GM21390 (cell line): ENCODE data around the gene GAA.

Source experiments
- ATAC-seq: cut with Tn5 transposase; IDR thresholded peaks from one replicate; pipeline ENCODE4 v1.9.1; 2021; ENCODE audit not compliant: unreplicated experiment

Gene GAA

DNA sequence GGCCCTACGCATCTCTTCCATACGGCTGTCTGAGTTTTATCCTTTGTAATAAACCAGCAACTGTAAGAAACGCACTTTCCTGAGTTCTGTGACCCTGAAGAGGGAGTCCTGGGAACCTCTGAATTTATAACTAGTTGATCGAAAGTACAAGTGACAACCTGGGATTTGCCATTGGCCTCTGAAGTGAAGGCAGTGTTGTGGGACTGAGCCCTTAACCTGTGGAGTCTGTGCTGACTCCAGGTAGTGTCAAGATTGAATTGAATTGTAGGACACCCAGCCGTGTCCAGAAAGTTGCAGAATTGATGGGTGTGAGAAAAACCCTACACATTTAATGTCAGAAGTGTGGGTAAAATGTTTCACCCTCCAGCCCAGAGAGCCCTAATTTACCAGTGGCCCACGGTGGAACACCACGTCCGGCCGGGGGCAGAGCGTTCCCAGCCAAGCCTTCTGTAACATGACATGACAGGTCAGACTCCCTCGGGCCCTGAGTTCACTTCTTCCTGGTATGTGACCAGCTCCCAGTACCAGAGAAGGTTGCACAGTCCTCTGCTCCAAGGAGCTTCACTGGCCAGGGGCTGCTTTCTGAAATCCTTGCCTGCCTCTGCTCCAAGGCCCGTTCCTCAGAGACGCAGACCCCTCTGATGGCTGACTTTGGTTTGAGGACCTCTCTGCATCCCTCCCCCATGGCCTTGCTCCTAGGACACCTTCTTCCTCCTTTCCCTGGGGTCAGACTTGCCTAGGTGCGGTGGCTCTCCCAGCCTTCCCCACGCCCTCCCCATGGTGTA lies 1.5 kb downstream of the GAA start:
- ATAC-seq, result no peak

DNA sequence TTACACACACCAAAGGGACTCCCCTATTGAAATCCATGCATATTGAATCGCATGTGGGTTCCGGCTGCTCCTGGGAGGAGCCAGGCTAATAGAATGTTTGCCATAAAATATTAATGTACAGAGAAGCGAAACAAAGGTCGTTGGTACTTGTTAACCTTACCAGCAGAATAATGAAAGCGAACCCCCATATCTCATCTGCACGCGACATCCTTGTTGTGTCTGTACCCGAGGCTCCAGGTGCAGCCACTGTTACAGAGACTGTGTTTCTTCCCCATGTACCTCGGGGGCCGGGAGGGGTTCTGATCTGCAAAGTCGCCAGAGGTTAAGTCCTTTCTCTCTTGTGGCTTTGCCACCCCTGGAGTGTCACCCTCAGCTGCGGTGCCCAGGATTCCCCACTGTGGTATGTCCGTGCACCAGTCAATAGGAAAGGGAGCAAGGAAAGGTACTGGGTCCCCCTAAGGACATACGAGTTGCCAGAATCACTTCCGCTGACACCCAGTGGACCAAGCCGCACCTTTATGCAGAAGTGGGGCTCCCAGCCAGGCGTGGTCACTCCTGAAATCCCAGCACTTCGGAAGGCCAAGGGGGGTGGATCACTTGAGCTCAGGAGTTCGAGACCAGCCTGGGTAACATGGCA lies 2.2 kb downstream of the GAA start:
- no peak for ATAC-seq

DNA sequence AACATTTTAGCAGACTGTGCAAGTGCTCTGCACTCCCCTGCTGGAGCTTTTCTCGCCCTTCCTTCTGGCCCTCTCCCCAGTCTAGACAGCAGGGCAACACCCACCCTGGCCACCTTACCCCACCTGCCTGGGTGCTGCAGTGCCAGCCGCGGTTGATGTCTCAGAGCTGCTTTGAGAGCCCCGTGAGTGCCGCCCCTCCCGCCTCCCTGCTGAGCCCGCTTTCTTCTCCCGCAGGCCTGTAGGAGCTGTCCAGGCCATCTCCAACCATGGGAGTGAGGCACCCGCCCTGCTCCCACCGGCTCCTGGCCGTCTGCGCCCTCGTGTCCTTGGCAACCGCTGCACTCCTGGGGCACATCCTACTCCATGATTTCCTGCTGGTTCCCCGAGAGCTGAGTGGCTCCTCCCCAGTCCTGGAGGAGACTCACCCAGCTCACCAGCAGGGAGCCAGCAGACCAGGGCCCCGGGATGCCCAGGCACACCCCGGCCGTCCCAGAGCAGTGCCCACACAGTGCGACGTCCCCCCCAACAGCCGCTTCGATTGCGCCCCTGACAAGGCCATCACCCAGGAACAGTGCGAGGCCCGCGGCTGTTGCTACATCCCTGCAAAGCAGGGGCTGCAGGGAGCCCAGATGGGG lies 3.1 kb downstream of the GAA start:
- ATAC-seq, result no peak

- no peak for ATAC-seq
Observed at GRCh38 chr17:80104956-80105375, 3.6 kb downstream of the GAA start.

GRCh38 chr17:80105762-80106161 lies 4.4 kb downstream of the GAA start:
- ATAC-seq, result no peak

GRCh38 chr17:80106176-80106575 lies 4.8 kb downstream of the GAA start:
- ATAC-seq, result no peak

DNA sequence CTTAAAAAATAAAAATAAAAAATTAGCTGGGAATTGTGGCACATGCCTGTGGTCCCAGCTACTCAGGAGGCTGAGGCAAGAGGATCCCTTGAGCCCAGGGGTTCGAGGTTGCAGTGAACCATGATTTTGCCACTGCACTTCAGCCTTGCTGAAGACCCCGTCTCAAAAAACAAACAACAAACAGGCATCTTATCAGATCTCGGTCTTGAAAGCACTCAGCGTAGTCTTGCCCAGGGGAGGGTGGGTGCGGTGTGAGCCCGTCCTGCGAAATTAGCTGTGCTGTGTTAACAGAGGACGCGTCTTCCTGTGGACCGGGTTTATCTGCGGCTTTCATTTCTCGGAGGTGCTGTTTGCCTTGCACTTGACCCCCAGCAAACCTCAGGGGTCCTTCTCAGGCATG lies 5.4 kb downstream of the GAA start:
- no peak for ATAC-seq

DNA sequence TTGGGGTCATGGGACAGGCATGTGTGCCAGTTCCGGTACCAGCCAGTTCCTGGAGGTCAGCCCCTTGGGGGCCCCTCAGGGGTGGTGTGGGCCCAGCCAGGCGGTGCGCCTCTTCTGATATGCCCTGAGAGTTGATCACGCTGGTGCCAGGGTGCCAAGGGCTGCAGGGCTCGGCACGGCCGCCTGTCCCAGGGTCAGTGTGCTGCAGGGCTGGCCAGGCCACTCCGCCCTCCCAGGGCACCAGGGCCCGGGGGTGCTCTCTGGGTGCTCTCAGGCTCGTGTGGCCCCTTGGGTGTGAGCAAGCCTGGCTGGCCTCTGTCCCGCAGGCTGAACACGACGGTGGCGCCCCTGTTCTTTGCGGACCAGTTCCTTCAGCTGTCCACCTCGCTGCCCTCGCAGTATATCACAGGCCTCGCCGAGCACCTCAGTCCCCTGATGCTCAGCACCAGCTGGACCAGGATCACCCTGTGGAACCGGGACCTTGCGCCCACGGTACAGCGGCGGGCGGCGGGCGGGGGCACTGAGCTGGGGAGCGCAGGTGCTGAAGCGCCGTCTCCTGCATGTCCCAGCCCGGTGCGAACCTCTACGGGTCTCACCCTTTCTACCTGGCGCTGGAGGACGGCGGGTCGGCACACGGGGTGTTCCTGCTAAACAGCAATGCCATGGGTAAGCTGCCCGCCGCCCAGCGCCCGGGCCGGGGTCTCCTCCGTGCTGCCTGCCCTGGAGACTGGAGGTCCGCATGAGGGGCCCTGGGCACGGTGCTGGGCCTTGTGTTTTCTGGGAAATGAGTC lies 6.0 kb downstream of the GAA start:
- no peak for ATAC-seq

DNA sequence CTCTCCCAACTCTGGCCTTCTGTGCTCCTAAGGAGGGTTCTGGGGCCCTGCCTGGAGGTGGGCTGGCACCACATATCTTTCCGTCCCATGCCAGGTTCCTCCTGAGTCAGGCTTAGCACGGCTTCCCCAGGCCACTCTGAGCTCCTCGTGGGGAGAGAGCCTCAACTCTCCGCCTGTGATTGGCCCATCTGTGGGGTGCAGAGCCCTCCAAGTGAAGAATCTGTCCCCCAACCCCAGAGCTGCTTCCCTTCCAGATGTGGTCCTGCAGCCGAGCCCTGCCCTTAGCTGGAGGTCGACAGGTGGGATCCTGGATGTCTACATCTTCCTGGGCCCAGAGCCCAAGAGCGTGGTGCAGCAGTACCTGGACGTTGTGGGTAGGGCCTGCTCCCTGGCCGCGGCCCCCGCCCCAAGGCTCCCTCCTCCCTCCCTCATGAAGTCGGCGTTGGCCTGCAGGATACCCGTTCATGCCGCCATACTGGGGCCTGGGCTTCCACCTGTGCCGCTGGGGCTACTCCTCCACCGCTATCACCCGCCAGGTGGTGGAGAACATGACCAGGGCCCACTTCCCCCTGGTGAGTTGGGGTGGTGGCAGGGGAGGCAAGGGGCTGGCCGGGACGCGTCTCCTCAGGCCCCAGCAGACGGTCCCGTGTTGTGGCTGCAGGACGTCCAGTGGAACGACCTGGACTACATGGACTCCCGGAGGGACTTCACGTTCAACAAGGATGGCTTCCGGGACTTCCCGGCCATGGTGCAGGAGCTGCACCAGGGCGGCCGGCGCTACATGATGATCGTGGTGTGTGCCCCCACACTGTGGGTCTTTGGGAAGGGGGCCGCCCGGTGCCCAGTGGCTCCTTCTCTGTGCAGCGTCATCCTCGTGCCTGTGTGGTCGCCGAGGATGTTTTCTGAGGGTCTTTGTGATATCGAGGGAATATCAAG lies 6.9 kb downstream of the GAA start:
- no peak for ATAC-seq

DNA sequence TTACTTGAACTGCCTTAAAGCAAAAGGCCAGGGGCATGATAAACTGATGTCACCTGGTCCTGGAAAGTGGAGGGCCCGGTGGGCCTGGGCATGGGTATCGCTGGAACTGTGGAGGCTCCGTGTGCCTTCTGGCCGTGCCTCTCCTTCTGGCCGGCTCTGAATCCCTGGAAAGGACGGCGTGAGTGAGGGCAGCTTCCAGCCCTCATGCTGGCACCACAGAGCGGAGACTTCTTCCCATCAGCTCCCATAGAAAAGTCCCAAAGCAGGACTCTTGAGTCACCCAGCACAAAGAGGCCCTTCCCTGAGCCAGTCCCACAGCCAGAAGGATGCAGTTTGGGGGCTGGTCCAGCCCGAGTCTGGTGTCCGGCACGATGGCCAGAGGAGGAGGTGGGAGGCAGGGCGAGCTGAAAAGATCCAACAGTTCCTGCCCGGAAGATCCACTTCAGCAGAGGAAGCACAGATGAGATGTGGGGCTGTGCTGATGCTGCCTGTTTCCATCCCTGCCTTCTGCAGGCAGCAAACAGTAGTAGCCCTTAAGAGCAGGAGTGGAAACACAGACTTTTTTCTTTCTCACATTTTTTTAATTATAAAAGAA lies 7.8 kb downstream of the GAA start:
- ATAC-seq, result no peak

DNA sequence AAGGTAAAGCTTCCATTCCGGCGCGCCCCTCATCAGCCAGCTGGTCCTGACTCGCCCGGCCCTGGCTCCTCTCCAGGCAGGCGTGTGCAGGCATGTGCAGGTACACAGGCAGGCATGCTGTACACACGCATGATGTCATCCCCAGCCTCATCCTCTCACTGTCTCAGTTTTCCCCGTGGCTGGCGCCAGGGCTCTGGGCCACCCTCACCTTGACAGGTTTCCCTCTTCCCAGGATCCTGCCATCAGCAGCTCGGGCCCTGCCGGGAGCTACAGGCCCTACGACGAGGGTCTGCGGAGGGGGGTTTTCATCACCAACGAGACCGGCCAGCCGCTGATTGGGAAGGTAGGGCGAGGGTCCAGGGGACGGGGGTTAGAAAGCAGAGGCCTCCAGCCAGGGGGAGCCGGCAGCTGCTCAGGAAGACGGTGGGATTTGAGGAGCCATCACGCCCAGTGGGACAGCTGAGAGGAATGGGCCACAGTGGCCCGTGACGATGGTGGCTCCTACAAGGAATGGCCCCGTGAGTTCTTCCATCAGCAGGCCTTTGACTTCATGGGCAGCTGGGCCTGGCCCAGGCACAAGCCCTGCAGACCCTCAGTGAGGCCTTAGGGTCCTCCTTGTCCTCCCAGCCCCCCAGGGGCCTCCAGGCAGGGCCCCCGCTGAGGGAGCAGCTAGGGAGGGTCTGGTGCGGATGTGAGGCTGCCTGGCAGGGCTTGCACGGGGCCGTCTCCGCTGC lies 8.5 kb downstream of the GAA start:
- ATAC-seq, result no peak

GRCh38 chr17:80110447-80110812 lies 9.0 kb downstream of the GAA start:
- ATAC-seq, result no peak

DNA sequence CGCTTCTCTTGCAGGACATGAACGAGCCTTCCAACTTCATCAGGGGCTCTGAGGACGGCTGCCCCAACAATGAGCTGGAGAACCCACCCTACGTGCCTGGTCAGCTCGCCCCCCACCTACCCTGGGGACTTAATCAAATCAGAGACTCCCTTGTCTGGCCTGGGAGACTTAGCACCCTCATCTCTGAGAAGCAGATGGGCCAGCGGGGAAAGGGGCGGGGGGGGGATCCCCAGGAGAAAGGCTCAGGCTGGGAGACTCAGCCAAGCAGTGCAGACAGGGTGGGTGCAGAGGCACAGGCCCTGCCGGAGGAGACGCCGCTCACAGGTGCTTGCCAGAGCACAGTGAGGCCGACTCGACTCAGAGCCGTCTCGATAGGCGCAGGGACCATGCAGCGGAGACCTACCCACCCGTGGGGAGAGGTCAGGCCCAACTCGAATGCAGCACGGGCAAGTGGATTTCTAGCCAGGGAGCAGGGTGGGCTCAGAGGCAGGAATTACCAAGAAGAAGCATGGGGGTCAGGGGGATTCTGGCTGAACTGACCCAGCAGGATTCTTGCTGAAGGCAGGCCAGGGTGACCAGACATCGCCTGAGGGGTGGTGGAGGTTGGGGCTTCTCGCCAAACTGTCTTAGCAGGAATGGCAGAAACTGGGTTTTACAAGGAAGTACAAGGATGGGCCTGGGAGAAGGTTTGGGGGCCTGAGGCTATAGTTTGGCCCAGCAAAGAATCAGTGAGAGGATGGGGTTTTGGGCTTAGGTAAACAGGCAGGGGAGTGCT lies 9.7 kb downstream of the GAA start:
- ATAC-seq, result no peak

- ATAC-seq, result no peak
Observed at GRCh38 chr17:80111702-80112470, 10.5 kb downstream of the GAA start.

- no peak for ATAC-seq
Observed at GRCh38 chr17:80112471-80113032, 11.2 kb downstream of the GAA start.

- no peak for ATAC-seq
Observed at GRCh38 chr17:80113033-80113484, 11.7 kb downstream of the GAA start.

DNA sequence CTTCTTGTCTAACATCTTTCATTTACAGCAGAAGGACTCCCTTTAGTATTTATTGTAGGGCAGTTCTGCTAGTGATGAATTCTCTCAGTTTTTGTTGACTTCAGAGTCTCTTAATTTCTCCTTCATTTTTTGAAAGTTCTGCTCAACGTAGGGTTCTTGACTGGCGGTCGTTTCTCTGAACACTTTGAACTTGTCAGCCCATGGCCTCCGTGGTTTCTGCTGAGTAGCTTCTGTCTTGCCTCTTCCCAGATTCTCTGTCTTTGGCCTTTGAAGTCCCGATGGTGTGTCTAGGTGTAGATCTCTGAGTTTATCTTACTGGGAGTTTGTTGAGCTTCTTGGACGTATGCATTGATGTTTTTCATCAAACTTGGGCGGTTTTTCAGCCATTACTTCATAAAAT lies 13.4 kb downstream of the GAA start:
- ATAC-seq, result no peak
